Measurements from ENCODE around the gene DGKI.

- TF ChIP-seq CTCF (IDR thresholded peaks at IDR 0.05 in 8 of 11, conservative IDR thresholded peaks at IDR 0.05 in 3 of 11) = no peak
- TF ChIP-seq POLR2AphosphoS5 (IDR thresholded peaks at IDR 0.05) = no peak
Observed at GRCh38 chr7:137890449-137890921, 43.7 kb upstream of the DGKI start.

Measured in spleen (tissue), 7 donors.